HCT116 (cell line): ENCODE data around the gene ESRP2. TPM values are rescaled to one million over a fixed set of nuclear protein-coding genes. Genes with fewer than 3 reads are reported as not detected.

Source experiments
- ATAC-seq: fragments of 200-7000 bp; cut with Tn5 transposase; 2 replicates; pipeline ENCODE4 v1.9.1; 2020; ENCODE audit warnings: mild to moderate bottlenecking, moderate library complexity
- BruUV-seq: library from RNA; stranded (reverse); fragments of 400-500 nt; replicated peaks from 2 replicates; lab custom pipeline; 2021; lab: Mats Ljungman, UMichigan
- CTCF ChIA-PET: fragments of 300-600 bp; sonication (Branson Sonifier 250); formaldehyde crosslinking; loops from one replicate; lab custom pipeline; 2021; ENCODE audit warnings: antibody characterized with exemption; lab: Charles Lee
- POLR2A ChIA-PET: fragments of 300-600, 350-600 bp; sonication (Branson Sonifier 250); formaldehyde crosslinking; loops from one replicate; lab custom pipeline; 2021; ENCODE audit warnings: antibody characterized with exemption; lab: Charles Lee
- RAD21 ChIA-PET, 2 experiments: fragments of 300-600 bp; sonication (Branson Sonifier 250); formaldehyde crosslinking; loops; one replicate each; lab custom pipeline; 2023; ENCODE audit warnings: low total read pairs in 2 of 2; ENCODE audit not compliant: uncharacterized antibody in 2 of 2, unreplicated experiment in 2 of 2, low non-redundant PET in 1 of 2; lab: Charles Lee
- DNase-seq: peaks from one replicate; pipeline ENCODE4 v3.0.0-alpha.2; 2010; ENCODE audit warnings: low read depth, low spot score
- H2AFZ ChIP-seq: fragments of 200-600 bp; shearing (Covaris generic), sonication (generic); 2 replicates; pipeline ENCODE4 v1.6.1; 2017; ENCODE audit warnings: low read depth, mixed run types, mixed read lengths, antibody characterized with exemption, low read length; ENCODE audit not compliant: poor library complexity, severe bottlenecking
- H3K27ac ChIP-seq: 2 replicates; pipeline ENCODE4 v1.5.1; 2012; ENCODE audit warnings: low read depth, low read length
- H3K27me3 ChIP-seq: fragments of 200-600 bp; sonication (generic); 2 replicates; pipeline ENCODE4 v1.6.1; 2016; ENCODE audit warnings: mixed run types, low read length, mixed read lengths; ENCODE audit not compliant: insufficient read depth
- H3K36me3 ChIP-seq, 2 experiments: fragments of 200-500 bp in 1 of 2; fragments of 200-600 bp in 1 of 2; sonication (Bioruptor generic) in 1 of 2; sonication (generic) in 1 of 2; 2 replicates each; pipeline versions ENCODE4 v1.5.1 to v1.6.1; 2014 to 2016; ENCODE audit warnings: low read length in 2 of 2, inconsistent platforms in 1 of 2, mixed read lengths in 1 of 2, mixed run types in 1 of 2; ENCODE audit not compliant: insufficient read depth in 2 of 2, control insufficient read depth in 1 of 2
- H3K4me1 ChIP-seq, 2 experiments: fragments of 200-600 bp in 1 of 2; sonication (generic) in 1 of 2; 2 replicates each; pipeline versions ENCODE4 v1.5.1 to v1.6.1; 2012 to 2017; ENCODE audit warnings: low read length in 2 of 2, inconsistent platforms in 1 of 2, mild to moderate bottlenecking in 1 of 2, mixed read lengths in 1 of 2, mixed run types in 1 of 2, moderate library complexity in 1 of 2; ENCODE audit not compliant: insufficient read depth in 2 of 2, control insufficient read depth in 1 of 2
- H3K4me2 ChIP-seq: fragments of 200-600 bp; sonication (generic); 2 replicates; pipeline ENCODE4 v1.6.1; 2017; ENCODE audit warnings: mixed run types, low read length, mixed read lengths
- H3K4me3 ChIP-seq, 2 experiments: fragments of 200-600 bp in 1 of 2; sonication (generic) in 1 of 2; replicated peaks in 1 of 2; 2 replicates each; pipeline ENCODE4 v1.5.1; 2011 to 2016; ENCODE audit warnings: low read length in 2 of 2, control low read depth in 1 of 2, low read depth in 1 of 2, mild to moderate bottlenecking in 1 of 2, mixed read lengths in 1 of 2, mixed run types in 1 of 2
- H3K79me2 ChIP-seq: fragments of 200-600 bp; sonication (generic); 2 replicates; pipeline ENCODE4 v1.6.1; 2017; ENCODE audit warnings: mild to moderate bottlenecking, mixed run types, low read length, moderate library complexity, mixed read lengths; ENCODE audit not compliant: insufficient read depth
- H3K9ac ChIP-seq: fragments of 200-600 bp; sonication (generic); 2 replicates; pipeline ENCODE4 v1.6.1; 2016; ENCODE audit warnings: low read length, mixed read lengths
- H3K9me2 ChIP-seq: fragments of 200-600 bp; sonication (generic), shearing (Covaris generic); 2 replicates; pipeline ENCODE4 v1.6.1; 2017; ENCODE audit warnings: mixed run types, mild to moderate bottlenecking, moderate library complexity; ENCODE audit not compliant: insufficient read depth
- H3K9me3 ChIP-seq, 2 experiments: fragments of 200-500 bp in 1 of 2; fragments of 200-600 bp in 1 of 2; sonication (Bioruptor generic) in 1 of 2; sonication (generic) in 1 of 2; 2 replicates each; pipeline ENCODE4 v1.6.1; 2014 to 2017; ENCODE audit warnings: low read length in 2 of 2, mixed read lengths in 2 of 2, inconsistent platforms in 1 of 2, low read depth in 1 of 2, mild to moderate bottlenecking in 1 of 2, mixed run types in 1 of 2, moderate library complexity in 1 of 2; ENCODE audit not compliant: control insufficient read depth in 1 of 2, insufficient read depth in 1 of 2
- H4K20me1 ChIP-seq: fragments of 200-600 bp; sonication (generic), shearing (Covaris generic); 2 replicates; pipeline ENCODE4 v1.6.1; 2017; ENCODE audit warnings: mixed run types, mild to moderate bottlenecking, moderate library complexity; ENCODE audit not compliant: insufficient read depth
- CBX3 ChIP-seq: IDR thresholded peaks from 2 replicates; pipeline ENCODE4 v1.6.1; 2012; ENCODE audit warnings: low read depth
- EGR1 ChIP-seq: IDR thresholded peaks from 2 replicates; pipeline ENCODE4 v1.6.1; 2012; ENCODE audit warnings: low read depth
- ELF1 ChIP-seq: IDR thresholded peaks from 2 replicates; pipeline ENCODE4 v1.6.1; 2012; ENCODE audit warnings: low read depth, borderline replicate concordance
- JUND ChIP-seq: IDR thresholded peaks from 2 replicates; pipeline ENCODE4 v1.6.1; 2012
- MAX ChIP-seq: IDR thresholded peaks from 2 replicates; pipeline ENCODE4 v1.6.1; 2012
- POLR2AphosphoS5 ChIP-seq: IDR thresholded peaks from 2 replicates; pipeline ENCODE4 v1.6.1; 2011; ENCODE audit warnings: mild to moderate bottlenecking, low read depth, low read length, moderate library complexity
- RAD21 ChIP-seq: IDR thresholded peaks from 2 replicates; pipeline ENCODE4 v1.6.1; 2012; ENCODE audit warnings: low read depth, mild to moderate bottlenecking
- REST ChIP-seq: IDR thresholded peaks from 2 replicates; pipeline ENCODE4 v1.6.1; 2012; ENCODE audit warnings: low read depth
- SIN3A ChIP-seq: IDR thresholded peaks from 2 replicates; pipeline ENCODE4 v1.6.1; 2012; ENCODE audit warnings: low read depth
- SP1 ChIP-seq: IDR thresholded peaks from 2 replicates; pipeline ENCODE4 v1.6.1; 2012; ENCODE audit warnings: low read depth
- SRF ChIP-seq: IDR thresholded peaks from 2 replicates; pipeline ENCODE4 v1.6.1; 2012; ENCODE audit warnings: low read depth
- TCF7L2 ChIP-seq: IDR thresholded peaks from 2 replicates; pipeline ENCODE4 v1.7.0; 2011; ENCODE audit warnings: borderline replicate concordance, inconsistent platforms; ENCODE audit not compliant: insufficient read depth, insufficient read length; ENCODE audit errors: extremely low read depth
- YY1 ChIP-seq: IDR thresholded peaks from 2 replicates; pipeline ENCODE4 v1.6.1; 2011; ENCODE audit warnings: low read length, low read depth, moderate library complexity, mild to moderate bottlenecking; ENCODE audit not compliant: insufficient replicate concordance; ENCODE audit errors: extremely low read depth
- intact Hi-C: fragments of 100-400 bp; cut with micrococcal nuclease; formaldehyde crosslinking; loops from 2 replicates; pipeline ENCODE4 v1.10.0; 2022
- total RNA-seq: library from RNA; stranded (reverse); gene quantifications from one replicate; pipeline ENCODE4 v1.2.1, GENCODE V29; 2021; ENCODE audit not compliant: unreplicated experiment
- TF ChIP-seq, protein P1 (sequence below): IDR thresholded peaks from 2 replicates; pipeline ENCODE4 v1.6.1; 2012

The ESRP2 gene
- total RNA-seq, 1 experiment from 2014 or later, result 42.5 TPM

GRCh38 chr16:68233835-68234187, 2.1 kb downstream of the ESRP2 start:
- peak overlapping the region; percentile 86 for H3K27ac ChIP-seq
- H3K4me3 ChIP-seq, result peak overlapping the region; percentile 56 to 88
- TF ChIP-seq TCF7L2, result no peak
- H4K20me1 ChIP-seq, result peaks cover 4% of the 10 kb centered on the region; the same call in 1 of the 2 replicates
- no peak for DNase-seq
- no TSS peak for BruUV-seq
- RAD21 ChIA-PET, result no interaction called here
- CTCF ChIA-PET, result interaction anchor here (1.0 kb wide), 1 partner anchor 140 kb away, joined by 5 read pairs; no protein-coding TSS in a partner anchor
- peaks cover 29 to 42% of the 10 kb centered on the region in 2 experiments for H3K4me1 ChIP-seq
- POLR2A ChIA-PET, result no interaction called here
- peak overlapping the region; percentile 97 for H3K4me2 ChIP-seq
- no peaks in the 10 kb centered on the region for H3K9me2 ChIP-seq
- H3K27me3 ChIP-seq, result no peaks in the 10 kb centered on the region
- intact Hi-C loops, result loop anchor here (2.0 to 10.0 kb wide), 2 partner anchors 77 to 709 kb away; partner anchors contain the start of genes PRMT7, RIPOR1 and SLC7A6OS
- ATAC-seq, result no peak
- H3K79me2 ChIP-seq, result peaks cover 43% of the 10 kb centered on the region
- no peaks in the 10 kb centered on the region for H3K9me3 ChIP-seq
- H3K36me3 ChIP-seq, result peaks cover 18 to 38% of the 10 kb centered on the region in 2 experiments; a peak in 3 of 4 replicates
- H3K9ac ChIP-seq, result peak overlapping the region; percentile 98
- H2AFZ ChIP-seq, result no peak overlapping the region

GRCh38 chr16:68233085-68233834, 2.7 kb downstream of the ESRP2 start:
- RAD21 ChIA-PET, result no interaction called here
- peaks cover 26 to 36% of the 10 kb centered on the region in 2 experiments for H3K4me1 ChIP-seq
- no peak overlapping the region for H2AFZ ChIP-seq
- H3K9ac ChIP-seq, result 0 out of 2 replicates have a peak overlapping the region, but pooled peaks have one; percentile 98
- peaks cover 43% of the 10 kb centered on the region for H3K79me2 ChIP-seq
- peak overlapping the region; percentile 97 for H3K4me2 ChIP-seq
- H3K27ac ChIP-seq, result peak overlapping the region; percentile 86; the same call in 1 of the 2 replicates
- BruUV-seq, result no TSS peak
- H3K36me3 ChIP-seq, result peaks cover 18 to 42% of the 10 kb centered on the region in 2 experiments; a peak in 3 of 4 replicates
- H3K9me2 ChIP-seq, result no peaks in the 10 kb centered on the region
- no peak for DNase-seq
- CTCF ChIA-PET, result interaction anchor here (0.6 kb wide), 1 partner anchor 9 kb away, joined by 4 read pairs; no protein-coding TSS in a partner anchor
- ATAC-seq, result no peak
- no peaks in the 10 kb centered on the region for H3K9me3 ChIP-seq
- peaks cover 4% of the 10 kb centered on the region; the same call in 1 of the 2 replicates for H4K20me1 ChIP-seq
- intact Hi-C loops, result loop anchor here (10.0 kb wide), 1 partner anchor 708 kb away; the partner anchor contains the start of gene RIPOR1
- POLR2A ChIA-PET, result no interaction called here
- no peaks in the 10 kb centered on the region for H3K27me3 ChIP-seq
- peak overlapping the region in 1 of 2 experiments; percentile 88; a peak in 2 of 4 replicates for H3K4me3 ChIP-seq
- TF ChIP-seq SP1, result no peak
- no peak for TF ChIP-seq ELF1
- no peak for TF ChIP-seq TCF7L2
- no peak for TF ChIP-seq REST
- no peak for TF ChIP-seq CBX3
- no peak for TF ChIP-seq RAD21
- no peak for TF ChIP-seq SIN3A
- no peak for TF ChIP-seq MAX
- TF ChIP-seq SRF, result no peak
- no peak for TF ChIP-seq YY1
- no peak for TF ChIP-seq JUND
- no peak for TF ChIP-seq POLR2AphosphoS5
- TF ChIP-seq, protein P1, sequence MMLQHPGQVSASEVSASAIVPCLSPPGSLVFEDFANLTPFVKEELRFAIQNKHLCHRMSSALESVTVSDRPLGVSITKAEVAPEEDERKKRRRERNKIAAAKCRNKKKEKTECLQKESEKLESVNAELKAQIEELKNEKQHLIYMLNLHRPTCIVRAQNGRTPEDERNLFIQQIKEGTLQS, result no peak
- TF ChIP-seq EGR1, result no peak
